H1 (cell line): ENCODE measurements around the gene ATXN3. TPM values are rescaled to one million over a fixed set of nuclear protein-coding genes. Genes with fewer than 3 reads are reported as not detected.
A peak's percentile ranks its signal among the peaks of the same experiment; 100 is the strongest.
"Not testable (repeated sequence)": the region's sequence is repeated elsewhere in the genome, so short reads cannot be mapped to it uniquely, and the experiment has no call there.

Source experiments
- CTCF ChIA-PET: fragments of 300-600 bp; sonication (Branson Sonifier 250); formaldehyde crosslinking; loops from one replicate; lab custom pipeline; 2021; ENCODE audit not compliant: partially characterized antibody; lab: Charles Lee
- POLR2A ChIA-PET: fragments of 300-600 bp; sonication (Branson Sonifier 250); formaldehyde crosslinking; loops from one replicate; lab custom pipeline; 2021; ENCODE audit warnings: inconsistent platforms; ENCODE audit not compliant: partially characterized antibody; lab: Charles Lee
- DNase-seq, 2 experiments: peaks; one replicate each; pipeline versions ENCODE4 v3.0.0 to v3.0.0-alpha.2; 2010 to 2022; ENCODE audit warnings: low spot score in 2 of 2, low read depth in 1 of 2, mixed read lengths in 1 of 2
- FAIRE-seq: peaks from 2 replicates; lab custom pipeline; 2011; peaks lifted over from hg19 to GRCh38; lab: Jason Lieb, UNC
- H2AFZ ChIP-seq: 2 replicates; pipeline ENCODE4 v1.8.1; 2012; ENCODE audit warnings: low read length, inconsistent platforms
- H2AK5ac ChIP-seq: 2 replicates; pipeline ENCODE4 v1.6.1; 2013; ENCODE audit warnings: low read depth, low read length
- H2BK120ac ChIP-seq: replicated peaks from 2 replicates; pipeline ENCODE3; 2013; ENCODE audit warnings: low read depth, low read length, inconsistent platforms
- H2BK12ac ChIP-seq: 2 replicates; pipeline ENCODE4 v1.6.1; 2013; ENCODE audit warnings: low read depth, low read length
- H2BK15ac ChIP-seq: 2 replicates; pipeline ENCODE4 v1.6.1; 2013; ENCODE audit warnings: low read length
- H2BK20ac ChIP-seq: 2 replicates; pipeline ENCODE4 v1.6.1; 2013; ENCODE audit warnings: low read length
- H2BK5ac ChIP-seq: 2 replicates; pipeline ENCODE4 v1.6.1; 2013; ENCODE audit warnings: low read depth, low read length
- H3K14ac ChIP-seq: 2 replicates; pipeline ENCODE4 v1.6.1; 2013; ENCODE audit warnings: inconsistent platforms; ENCODE audit not compliant: insufficient read length
- H3K18ac ChIP-seq: 2 replicates; pipeline ENCODE4 v1.6.1; 2013; ENCODE audit warnings: low read length; ENCODE audit errors: extremely low read depth
- H3K23ac ChIP-seq: 2 replicates; pipeline ENCODE4 v1.6.1; 2013; ENCODE audit warnings: inconsistent platforms; ENCODE audit not compliant: insufficient read length
- H3K23me2 ChIP-seq: 2 replicates; pipeline ENCODE4 v1.6.1; 2013; ENCODE audit warnings: low read depth, low read length
- H3K27ac ChIP-seq: 2 replicates; pipeline ENCODE4 v1.6.1; 2011; ENCODE audit warnings: low read depth, low read length, inconsistent platforms
- H3K27me3 ChIP-seq, 4 experiments: replicated peaks in 1 of 4; 1 replicate in 1 of 4; 2 replicates in 3 of 4; pipeline versions ENCODE4 v1.6.1 to v1.8.1; 2011 to 2013; ENCODE audit warnings: low read length in 3 of 4, mild to moderate bottlenecking in 3 of 4, inconsistent platforms in 2 of 4, mixed read lengths in 2 of 4, moderate library complexity in 1 of 4; ENCODE audit not compliant: control insufficient read depth in 3 of 4, insufficient read depth in 3 of 4; ENCODE audit errors: extremely low read depth in 1 of 4
- H3K36me3 ChIP-seq, 4 experiments: 2 replicates each; pipeline versions ENCODE4 v1.6.1 to v1.8.1; 2011 to 2013; ENCODE audit warnings: mild to moderate bottlenecking in 4 of 4, low read length in 3 of 4, moderate library complexity in 2 of 4, control low read depth in 1 of 4, inconsistent platforms in 1 of 4; ENCODE audit not compliant: insufficient read depth in 4 of 4, control insufficient read depth in 2 of 4
- H3K4ac ChIP-seq: replicated peaks from 2 replicates; pipeline ENCODE3; 2013; ENCODE audit warnings: low read length, low read depth, mixed read lengths, inconsistent platforms; ENCODE audit not compliant: insufficient read length
- H3K4me1 ChIP-seq, 4 experiments: replicated peaks in 1 of 4; 1 replicate in 1 of 4; 2 replicates in 3 of 4; pipeline versions ENCODE4 v1.6.1 to v1.8.1; 2011 to 2013; ENCODE audit warnings: low read length in 3 of 4, inconsistent platforms in 2 of 4, mixed read lengths in 1 of 4; ENCODE audit not compliant: insufficient read depth in 4 of 4, control insufficient read depth in 3 of 4
- H3K4me2 ChIP-seq, 2 experiments: 2 replicates each; pipeline versions ENCODE4 v1.6.1 to v1.8.1; 2011 to 2013; ENCODE audit warnings: low read depth in 2 of 2, low read length in 2 of 2, control low read depth in 1 of 2, inconsistent platforms in 1 of 2, mild to moderate bottlenecking in 1 of 2; ENCODE audit not compliant: insufficient read depth in 1 of 2
- H3K4me3 ChIP-seq, 4 experiments: fragments of 200-600, 300-600 bp in 1 of 4; sonication (generic), shearing (Covaris generic), sonication (Bioruptor Twin) in 1 of 4; 2 replicates each; pipeline versions ENCODE4 v1.5.1 to v1.8.1; 2011 to 2016; ENCODE audit warnings: low read length in 4 of 4, low read depth in 3 of 4, control low read depth in 2 of 4, inconsistent platforms in 2 of 4, mild to moderate bottlenecking in 2 of 4, mixed read lengths in 1 of 4, moderate library complexity in 1 of 4; ENCODE audit not compliant: insufficient read depth in 2 of 4; ENCODE audit errors: extremely low read depth in 1 of 4
- H3K56ac ChIP-seq: replicated peaks from 2 replicates; pipeline ENCODE3; 2013; ENCODE audit warnings: low read depth, mild to moderate bottlenecking, mixed read lengths, low read length, inconsistent platforms; ENCODE audit not compliant: insufficient read length
- H3K79me1 ChIP-seq: 2 replicates; pipeline ENCODE4 v1.6.1; 2013; ENCODE audit warnings: low read depth, low read length, control low read depth
- H3K79me2 ChIP-seq, 2 experiments: 2 replicates each; pipeline versions ENCODE4 v1.6.1 to v1.8.1; 2012 to 2013; ENCODE audit warnings: low read length in 2 of 2, mild to moderate bottlenecking in 2 of 2, inconsistent platforms in 1 of 2; ENCODE audit not compliant: insufficient read depth in 2 of 2, control insufficient read depth in 1 of 2
- H3K9ac ChIP-seq, 4 experiments: replicated peaks in 1 of 4; 1 replicate in 1 of 4; 2 replicates in 3 of 4; pipeline versions ENCODE4 v1.6.1 to v1.8.1; 2011 to 2013; ENCODE audit warnings: low read depth in 3 of 4, low read length in 3 of 4, control low read depth in 2 of 4, mild to moderate bottlenecking in 2 of 4, moderate library complexity in 2 of 4, inconsistent platforms in 1 of 4; ENCODE audit errors: extremely low read depth in 1 of 4
- H3K9me3 ChIP-seq, 2 experiments: 2 replicates each; pipeline versions ENCODE4 v1.6.1 to v1.8.1; 2012 to 2013; ENCODE audit warnings: mild to moderate bottlenecking in 2 of 2, moderate library complexity in 2 of 2, control low read depth in 1 of 2, inconsistent platforms in 1 of 2, low read depth in 1 of 2, low read length in 1 of 2, mixed read lengths in 1 of 2; ENCODE audit not compliant: insufficient read depth in 2 of 2
- H4K20me1 ChIP-seq, 2 experiments: replicated peaks in 1 of 2; 2 replicates each; pipeline versions ENCODE3 to v1.8.1; 2011 to 2013; ENCODE audit warnings: inconsistent platforms in 2 of 2, low read length in 2 of 2, mild to moderate bottlenecking in 1 of 2; ENCODE audit not compliant: insufficient read depth in 2 of 2, control insufficient read depth in 1 of 2
- H4K5ac ChIP-seq: 2 replicates; pipeline ENCODE4 v1.6.1; 2013; ENCODE audit warnings: low read length, low read depth, mixed read lengths, inconsistent platforms; ENCODE audit not compliant: insufficient read length
- H4K8ac ChIP-seq: 2 replicates; pipeline ENCODE4 v1.8.0; 2013; ENCODE audit warnings: mild to moderate bottlenecking, moderate library complexity, low read length, inconsistent platforms; ENCODE audit not compliant: insufficient read depth; ENCODE audit errors: extremely low read depth
- H4K91ac ChIP-seq: replicated peaks from 2 replicates; pipeline ENCODE3; 2013; ENCODE audit warnings: low read length, mixed read lengths, inconsistent platforms; ENCODE audit not compliant: insufficient read length
- EP300 ChIP-seq, 2 experiments: IDR thresholded peaks; 1 replicate in 1 of 2; 2 replicates in 1 of 2; pipeline ENCODE4 v1.6.1; 2011 to 2012; ENCODE audit warnings: low read depth in 2 of 2, low read length in 2 of 2, mild to moderate bottlenecking in 2 of 2, borderline replicate concordance in 1 of 2, inconsistent platforms in 1 of 2, moderate library complexity in 1 of 2
- WGBS, 2 experiments: shearing (Covaris generic) in 1 of 2; methylation state at CpG; one replicate each; pipeline versions ENCODE4 v1.1.6 to v1.1.7; 2013 to 2015; ENCODE audit warnings: low lambda C conversion rate in 2 of 2, mixed read lengths in 2 of 2, inconsistent platforms in 1 of 2, low coverage in 1 of 2, missing lambda C conversion rate in 1 of 2; ENCODE audit not compliant: insufficient replicate concordance in 2 of 2, insufficient coverage in 1 of 2, insufficient read length in 1 of 2; ENCODE audit errors: extremely low coverage in 1 of 2, missing lambda C conversion rate in 1 of 2; 5-methylcytosine and 5-hydroxymethylcytosine counted together
- polyA plus RNA-seq, 7 experiments: library from polyadenylated mRNA; depleted of rRNA in 3 of 7; stranded (reverse) in 5 of 7; unstranded in 2 of 7; fragments of >200 nt in 5 of 7; fragments of 200-250 nt in 2 of 7; gene quantifications; 1 replicate in 5 of 7; 2 replicates in 1 of 7; 4 replicates in 1 of 7; pipeline versions ENCODE4 v1.2.1 to v1.2.3, GENCODE V29; 2011 to 2013; ENCODE audit warnings: missing spikeins in 2 of 7, mixed read lengths in 2 of 7
- total RNA-seq: library from RNA; stranded (reverse); fragmentation: NEBNext Ultra II Directional; extraction: Animal tissue kit (Norgen Biotek cat#: 25700); gene quantifications from 2 replicates; pipeline ENCODE4 v1.2.1, GENCODE V29; 2021

The ATXN3 gene
- total and polyA plus RNA-seq, 2 of the 8 experiments (the other 6 are each of a cell fraction or from before 2014, with no cell fraction given): 8.8 to 37.2 TPM

DNA sequence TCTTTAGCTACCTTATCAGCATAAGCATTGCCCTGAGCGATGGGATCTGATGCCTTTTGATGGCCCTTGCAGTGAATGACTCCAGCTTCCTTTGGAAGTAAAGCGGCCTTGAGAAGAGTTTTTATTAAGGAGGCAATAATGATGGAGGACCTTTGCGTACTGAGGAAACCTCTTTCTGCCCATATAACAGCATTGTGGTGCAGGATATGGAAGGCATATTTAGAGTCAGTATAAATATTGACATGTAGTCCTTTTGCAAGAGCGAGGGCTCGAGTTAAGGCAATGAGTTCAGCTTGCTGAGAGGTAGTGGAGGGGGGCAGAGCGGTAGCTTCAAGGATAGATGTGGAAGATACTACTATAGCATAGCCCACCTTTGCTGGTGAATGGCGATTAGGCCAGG is 60.5 kb downstream of the ATXN3 start:
- H3K56ac ChIP-seq, H2AK5ac ChIP-seq, H4K20me1 ChIP-seq, H3K4me3 ChIP-seq, CTCF ChIA-PET, H3K14ac ChIP-seq, H2BK20ac ChIP-seq, H4K5ac ChIP-seq, H2BK12ac ChIP-seq, H2BK120ac ChIP-seq, FAIRE-seq, DNase-seq, H3K36me3 ChIP-seq, H2AFZ ChIP-seq, H3K23ac ChIP-seq, H3K79me2 ChIP-seq, H3K4me2 ChIP-seq, H4K8ac ChIP-seq, H3K18ac ChIP-seq, H2BK15ac ChIP-seq, H3K4ac ChIP-seq, H3K9me3 ChIP-seq, H3K27me3 ChIP-seq, H3K9ac ChIP-seq, H3K27ac ChIP-seq, H3K23me2 ChIP-seq, H3K4me1 ChIP-seq, H4K91ac ChIP-seq, H3K79me1 ChIP-seq, H2BK5ac ChIP-seq: not testable (repeated sequence)
- POLR2A ChIA-PET: interaction anchor here (0.8 kb wide), 1 partner anchor 22 kb away, joined by 3 read pairs; no protein-coding TSS in a partner anchor
- TF ChIP-seq EP300 (IDR thresholded peaks at IDR 0.05; ENCODE audit: borderline replicate concordance in 1 of 2, low read depth in 2 of 2, low read length in 2 of 2): peak in 1 of 2 experiments; percentile 47; a peak in 1 of 3 replicates
- WGBS, 2 experiments: 88% methylated on average over 7 of the region's 7 CpGs; no CpG with 5 or more reads in 1 of the 2 experiments

DNA sequence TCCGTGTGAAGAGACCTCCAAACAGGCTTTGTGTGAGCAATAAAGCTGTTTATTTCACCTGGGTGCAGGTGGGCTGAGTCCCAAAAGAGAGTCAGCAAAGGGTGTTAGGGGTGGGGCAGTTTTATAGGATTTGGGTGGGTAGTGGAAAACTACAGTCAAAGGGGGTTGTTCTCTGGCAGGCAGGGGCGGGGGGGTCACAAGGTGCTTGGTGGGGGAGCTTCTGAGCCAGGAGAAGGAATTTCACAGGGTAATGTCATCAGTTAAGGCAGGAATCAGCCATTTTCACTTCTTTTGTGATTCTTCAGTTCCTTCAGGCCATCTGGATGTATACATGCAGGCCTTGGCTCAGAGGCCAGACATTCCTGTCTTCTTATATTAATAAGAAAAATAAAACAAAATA is 64.6 kb downstream of the ATXN3 start:
- H3K27ac ChIP-seq, H3K14ac ChIP-seq, H4K5ac ChIP-seq, H3K27me3 ChIP-seq, H3K4me3 ChIP-seq, H2BK5ac ChIP-seq, DNase-seq, H3K4ac ChIP-seq, H2BK15ac ChIP-seq, H3K4me1 ChIP-seq, H2BK12ac ChIP-seq, H4K91ac ChIP-seq, H3K9ac ChIP-seq, H3K79me1 ChIP-seq, CTCF ChIA-PET, H3K18ac ChIP-seq, H3K36me3 ChIP-seq, H4K8ac ChIP-seq, H3K56ac ChIP-seq, H3K9me3 ChIP-seq, H2AK5ac ChIP-seq, H2AFZ ChIP-seq, H2BK20ac ChIP-seq, H2BK120ac ChIP-seq, H3K23ac ChIP-seq, H4K20me1 ChIP-seq, FAIRE-seq: not testable (repeated sequence)
- peaks cover 20 to 34% of the 10 kb centered on the region in 2 experiments for H3K79me2 ChIP-seq
- H3K4me2 ChIP-seq: peak overlapping the region in 1 of 2 experiments; percentile 93; a peak in 1 of 4 replicates
- POLR2A ChIA-PET: interaction anchor here (3.3 kb wide), 1 partner anchor 8 kb away, joined by 9 read pairs; no protein-coding TSS in a partner anchor
- WGBS, 2 experiments: 96% methylated on average over 2 of the region's 2 CpGs; no CpG with 5 or more reads in 1 of the 2 experiments
- H3K23me2 ChIP-seq: peaks cover 15% of the 10 kb centered on the region
